Measurements from ENCODE around the gene VWA8.

DNA sequence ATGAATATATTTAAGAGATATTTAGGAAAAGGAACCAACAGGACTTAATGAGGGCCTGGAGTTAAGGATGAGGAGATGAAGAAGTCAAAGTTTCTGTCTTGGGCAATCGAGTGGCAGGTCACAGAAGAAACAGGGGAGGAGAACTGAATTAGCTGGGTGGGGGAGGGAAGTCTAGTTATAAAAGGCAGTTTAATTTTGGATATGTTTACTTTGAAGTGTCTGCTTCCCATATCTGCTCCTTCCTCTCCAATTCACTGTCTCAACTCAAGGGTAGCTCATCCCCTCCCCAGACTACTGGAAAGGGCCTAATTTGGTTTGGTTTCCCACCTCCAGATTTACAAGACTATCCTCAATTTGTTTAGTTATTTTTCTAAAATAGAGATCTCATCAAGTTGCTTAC lies 195.9 kb downstream of the VWA8 start:
- TF ChIP-seq GATA3 (IDR thresholded peaks at IDR 0.05; ENCODE audit: low read depth, low read length), result no peak
- no peak for TF ChIP-seq GATA2 (IDR thresholded peaks at IDR 0.05; ENCODE audit: low read depth, low read length)
